HepG2 (cell line): ENCODE data around the gene UBFD1. TPM values are rescaled to one million over a fixed set of nuclear protein-coding genes. Genes with fewer than 3 reads are reported as not detected.

ENCODE experiments used
- BORCS8-MEF2B ChIP-seq: sonication (generic); formaldehyde crosslinking; IDR thresholded peaks from 2 replicates; pipeline ENCODE4 v1.8.0; 2022; ENCODE audit warnings: mild to moderate bottlenecking, missing genetic modification reagents
- GABPB1 ChIP-seq: IDR thresholded peaks from 2 replicates; pipeline ENCODE4 v1.6.1; 2016; ENCODE audit warnings: mild to moderate bottlenecking, missing genetic modification reagents, moderate library complexity, missing compliant biosample characterization
- IRX3 ChIP-seq: sonication (generic); formaldehyde crosslinking; IDR thresholded peaks from 2 replicates; pipeline ENCODE4 v1.8.1; 2023; ENCODE audit warnings: mild to moderate bottlenecking, low read depth, missing genetic modification reagents, borderline replicate concordance
- MEF2D ChIP-seq: sonication (generic); formaldehyde crosslinking; IDR thresholded peaks from 2 replicates; pipeline ENCODE4 v1.5.1; 2020; ENCODE audit warnings: mild to moderate bottlenecking, missing genetic modification reagents
- REPIN1 ChIP-seq: sonication (generic); formaldehyde crosslinking; IDR thresholded peaks from 2 replicates; pipeline ENCODE4 v1.8.0; 2022; ENCODE audit warnings: missing genetic modification reagents, low read depth, mild to moderate bottlenecking, borderline replicate concordance
- SAP130 ChIP-seq: IDR thresholded peaks from 2 replicates; pipeline ENCODE4 v1.6.1; 2016; ENCODE audit warnings: low read depth
- STAT5B ChIP-seq: sonication (generic); formaldehyde crosslinking; IDR thresholded peaks from 2 replicates; pipeline ENCODE4 v1.4.0; 2020; ENCODE audit warnings: missing genetic modification reagents
- YEATS2 ChIP-seq: sonication (generic); formaldehyde crosslinking; IDR thresholded peaks from 2 replicates; pipeline ENCODE4 v1.4.0; 2020; ENCODE audit warnings: missing genetic modification reagents, borderline replicate concordance
- ZC3H4 ChIP-seq: sonication (generic); formaldehyde crosslinking; IDR thresholded peaks from 2 replicates; pipeline ENCODE4 v1.4.0; 2020; ENCODE audit warnings: missing genetic modification reagents, borderline replicate concordance
- ZIK1 ChIP-seq: sonication (generic); formaldehyde crosslinking; IDR thresholded peaks from 2 replicates; pipeline ENCODE4 v1.5.0; 2020; ENCODE audit warnings: mild to moderate bottlenecking, low read depth, missing genetic modification reagents, borderline replicate concordance
- ZNF34 ChIP-seq: sonication (generic); formaldehyde crosslinking; IDR thresholded peaks from 2 replicates; pipeline ENCODE4 v1.4.0; 2020; ENCODE audit warnings: mild to moderate bottlenecking, missing genetic modification reagents, borderline replicate concordance
- ZNF354B ChIP-seq: sonication (generic); formaldehyde crosslinking; IDR thresholded peaks from 2 replicates; pipeline ENCODE4 v1.8.0; 2022; ENCODE audit warnings: mild to moderate bottlenecking, missing genetic modification reagents
- ZNF747 ChIP-seq: sonication (generic); formaldehyde crosslinking; IDR thresholded peaks from 2 replicates; pipeline ENCODE4 v1.8.1; 2023; ENCODE audit warnings: missing genetic modification reagents, mild to moderate bottlenecking, borderline replicate concordance
- ZNF792 ChIP-seq: IDR thresholded peaks from 2 replicates; pipeline ENCODE4 v1.6.1; 2016
- polyA plus RNA-seq, 8 experiments: library from polyadenylated mRNA; depleted of rRNA in 3 of 8; stranded (reverse) in 7 of 8; unstranded in 1 of 8; fragments of >200 nt; fragmentation: Illumina TruSeq in 4 of 8; extraction: Trizol in 4 of 8; gene quantifications; 2 replicates each; pipeline versions ENCODE4 v1.2.1 to v1.2.3, GENCODE V29; 2011 to 2016; ENCODE audit warnings: low read depth in 4 of 8, missing spikeins in 1 of 8, mixed read lengths in 1 of 8; ENCODE audit not compliant: insufficient read depth in 1 of 8
- total RNA-seq, 5 experiments: library from RNA; depleted of rRNA; stranded (reverse); fragments of >200 nt; fragmentation: Illumina TruSeq; extraction: Trizol; gene quantifications; 2 replicates each; pipeline ENCODE4 v1.2.3, GENCODE V29; 2016; ENCODE audit warnings: low read depth in 1 of 5
- TF ChIP-seq, protein P1 (sequence below): IDR thresholded peaks from 2 replicates; pipeline ENCODE4 v1.6.1; 2016
- TF ChIP-seq, protein P2 (sequence below): sonication (generic); formaldehyde crosslinking; IDR thresholded peaks from 2 replicates; pipeline ENCODE4 v1.5.0; 2020; ENCODE audit warnings: missing genetic modification reagents
- TF ChIP-seq, protein P3 (sequence below): sonication (generic); formaldehyde crosslinking; IDR thresholded peaks from 2 replicates; pipeline ENCODE4 v1.4.0; 2020; ENCODE audit warnings: mild to moderate bottlenecking, low read depth, missing genetic modification reagents
- TF ChIP-seq, protein P4 (sequence below), 2 experiments: sonication (generic) in 1 of 2; formaldehyde crosslinking in 1 of 2; IDR thresholded peaks; 2 replicates each; pipeline versions ENCODE4 v1.4.0 to v1.6.1; 2018 to 2020; ENCODE audit warnings: missing genetic modification reagents in 2 of 2, borderline replicate concordance in 1 of 2, low read depth in 1 of 2, mild to moderate bottlenecking in 1 of 2, missing biosample characterization in 1 of 2
- TF ChIP-seq, protein P5 (sequence below): IDR thresholded peaks from 2 replicates; pipeline ENCODE4 v1.6.1; 2016; ENCODE audit warnings: mild to moderate bottlenecking, missing biosample characterization, missing genetic modification reagents
- TF ChIP-seq, protein P6 (sequence below): sonication (generic); formaldehyde crosslinking; IDR thresholded peaks from 2 replicates; pipeline ENCODE4 v1.8.0; 2022; ENCODE audit warnings: mild to moderate bottlenecking, missing genetic modification reagents, borderline replicate concordance

Gene UBFD1
- total and polyA plus RNA-seq, 2 of the 13 experiments (the other 11 are each of a cell fraction or from before 2014, with no cell fraction given): 100 to 111 TPM

DNA sequence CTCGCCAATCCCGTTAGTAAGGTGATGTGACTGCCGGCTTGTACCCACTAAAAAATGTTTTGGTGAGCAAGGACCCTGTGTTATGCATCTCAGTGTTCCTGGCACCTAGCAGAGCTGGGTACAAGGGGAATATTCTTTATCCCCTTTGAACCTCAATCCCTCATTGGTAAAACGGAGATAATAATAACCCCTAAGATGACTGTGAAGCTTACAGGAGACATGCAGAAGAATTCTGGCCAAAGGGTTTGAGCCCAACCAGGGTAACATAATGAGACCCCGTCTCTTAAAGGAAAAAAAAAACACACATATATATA is 48.1 kb upstream of the UBFD1 start (continued):
- 0 out of 2 replicates have a peak, but pooled peaks have one; percentile 1 for TF ChIP-seq GABPB1 (CRISPR knock-in tag)
- TF ChIP-seq REPIN1 (CRISPR knock-in tag): 0 out of 2 replicates have a peak, but pooled peaks have one; percentile 55
- 0 out of 2 replicates have a peak, but pooled peaks have one; percentile 25 for TF ChIP-seq ZNF34 (CRISPR knock-in tag)
- TF ChIP-seq ZC3H4 (CRISPR knock-in tag): 0 out of 2 replicates have a peak, but pooled peaks have one; percentile 24
- TF ChIP-seq SAP130 (CRISPR knock-in tag): peak; percentile 51; the same call in 1 of the 2 replicates
- TF ChIP-seq, protein P1, sequence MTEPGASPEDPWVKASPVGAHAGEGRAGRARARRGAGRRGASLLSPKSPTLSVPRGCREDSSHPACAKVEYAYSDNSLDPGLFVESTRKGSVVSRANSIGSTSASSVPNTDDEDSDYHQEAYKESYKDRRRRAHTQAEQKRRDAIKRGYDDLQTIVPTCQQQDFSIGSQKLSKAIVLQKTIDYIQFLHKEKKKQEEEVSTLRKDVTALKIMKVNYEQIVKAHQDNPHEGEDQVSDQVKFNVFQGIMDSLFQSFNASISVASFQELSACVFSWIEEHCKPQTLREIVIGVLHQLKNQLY (CRISPR knock-in tag): no peak
- TF ChIP-seq ZNF792: no peak
- no peak for TF ChIP-seq ZIK1
- TF ChIP-seq BORCS8-MEF2B (CRISPR knock-in tag): peak; percentile 15; the same call in 1 of the 2 replicates
- TF ChIP-seq IRX3 (CRISPR knock-in tag): 0 out of 2 replicates have a peak, but pooled peaks have one; percentile 27
- TF ChIP-seq, protein P2, sequence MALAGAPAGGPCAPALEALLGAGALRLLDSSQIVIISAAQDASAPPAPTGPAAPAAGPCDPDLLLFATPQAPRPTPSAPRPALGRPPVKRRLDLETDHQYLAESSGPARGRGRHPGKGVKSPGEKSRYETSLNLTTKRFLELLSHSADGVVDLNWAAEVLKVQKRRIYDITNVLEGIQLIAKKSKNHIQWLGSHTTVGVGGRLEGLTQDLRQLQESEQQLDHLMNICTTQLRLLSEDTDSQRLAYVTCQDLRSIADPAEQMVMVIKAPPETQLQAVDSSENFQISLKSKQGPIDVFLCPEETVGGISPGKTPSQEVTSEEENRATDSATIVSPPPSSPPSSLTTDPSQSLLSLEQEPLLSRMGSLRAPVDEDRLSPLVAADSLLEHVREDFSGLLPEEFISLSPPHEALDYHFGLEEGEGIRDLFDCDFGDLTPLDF (CRISPR knock-in tag): 0 out of 2 replicates have a peak, but pooled peaks have one; percentile 25
- TF ChIP-seq, protein P3, sequence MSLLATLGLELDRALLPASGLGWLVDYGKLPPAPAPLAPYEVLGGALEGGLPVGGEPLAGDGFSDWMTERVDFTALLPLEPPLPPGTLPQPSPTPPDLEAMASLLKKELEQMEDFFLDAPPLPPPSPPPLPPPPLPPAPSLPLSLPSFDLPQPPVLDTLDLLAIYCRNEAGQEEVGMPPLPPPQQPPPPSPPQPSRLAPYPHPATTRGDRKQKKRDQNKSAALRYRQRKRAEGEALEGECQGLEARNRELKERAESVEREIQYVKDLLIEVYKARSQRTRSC: peak; percentile 58
- TF ChIP-seq MEF2D: 0 out of 2 replicates have a peak, but pooled peaks have one; percentile 0
- TF ChIP-seq YEATS2: peak; percentile 28; the same call in 1 of the 2 replicates
- TF ChIP-seq STAT5B (CRISPR knock-in tag): no peak
- TF ChIP-seq, protein P4, sequence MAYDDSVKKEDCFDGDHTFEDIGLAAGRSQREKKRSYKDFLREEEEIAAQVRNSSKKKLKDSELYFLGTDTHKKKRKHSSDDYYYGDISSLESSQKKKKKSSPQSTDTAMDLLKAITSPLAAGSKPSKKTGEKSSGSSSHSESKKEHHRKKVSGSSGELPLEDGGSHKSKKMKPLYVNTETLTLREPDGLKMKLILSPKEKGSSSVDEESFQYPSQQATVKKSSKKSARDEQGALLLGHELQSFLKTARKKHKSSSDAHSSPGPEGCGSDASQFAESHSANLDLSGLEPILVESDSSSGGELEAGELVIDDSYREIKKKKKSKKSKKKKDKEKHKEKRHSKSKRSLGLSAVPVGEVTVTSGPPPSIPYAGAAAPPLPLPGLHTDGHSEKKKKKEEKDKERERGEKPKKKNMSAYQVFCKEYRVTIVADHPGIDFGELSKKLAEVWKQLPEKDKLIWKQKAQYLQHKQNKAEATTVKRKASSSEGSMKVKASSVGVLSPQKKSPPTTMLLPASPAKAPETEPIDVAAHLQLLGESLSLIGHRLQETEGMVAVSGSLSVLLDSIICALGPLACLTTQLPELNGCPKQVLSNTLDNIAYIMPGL (CRISPR knock-in tag; IDR thresholded peaks at IDR 0.05; ENCODE audit: borderline replicate concordance in 1 of 2, low read depth in 1 of 2): peak in 1 of 2 experiments; percentile 55; a peak in 1 of 4 replicates
- TF ChIP-seq, protein P5, sequence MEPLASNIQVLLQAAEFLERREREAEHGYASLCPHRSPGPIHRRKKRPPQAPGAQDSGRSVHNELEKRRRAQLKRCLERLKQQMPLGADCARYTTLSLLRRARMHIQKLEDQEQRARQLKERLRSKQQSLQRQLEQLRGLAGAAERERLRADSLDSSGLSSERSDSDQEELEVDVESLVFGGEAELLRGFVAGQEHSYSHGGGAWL (CRISPR knock-in tag): no peak
- TF ChIP-seq, protein P6, sequence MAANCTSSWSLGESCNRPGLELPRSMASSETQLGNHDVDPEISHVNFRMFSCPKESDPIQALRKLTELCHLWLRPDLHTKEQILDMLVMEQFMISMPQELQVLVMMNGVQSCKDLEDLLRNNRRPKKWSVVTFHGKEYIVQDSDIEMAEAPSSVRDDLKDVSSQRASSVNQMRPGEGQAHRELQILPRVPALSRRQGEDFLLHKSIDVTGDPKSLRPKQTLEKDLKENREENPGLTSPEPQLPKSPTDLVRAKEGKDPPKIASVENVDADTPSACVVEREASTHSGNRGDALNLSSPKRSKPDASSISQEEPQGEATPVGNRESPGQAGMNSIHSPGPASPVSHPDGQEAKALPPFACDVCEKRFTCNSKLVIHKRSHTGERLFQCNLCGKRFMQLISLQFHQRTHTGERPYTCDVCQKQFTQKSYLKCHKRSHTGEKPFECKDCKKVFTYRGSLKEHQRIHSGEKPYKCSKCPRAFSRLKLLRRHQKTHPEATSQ: 0 out of 2 replicates have a peak, but pooled peaks have one; percentile 38
- TF ChIP-seq ZNF354B (CRISPR knock-in tag): peak; percentile 69; the same call in 1 of the 2 replicates
- TF ChIP-seq ZNF747: no peak
